ENCODE data around the gene THEM4.

THEM4 gene

GRCh38 chr1:151846686-151847237 lies 62.5 kb downstream of the THEM4 start:
- ATAC-seq (replicated peaks; ENCODE audit: extremely low read depth, poor library complexity, severe bottlenecking), result peak; percentile 71

GRCh38 chr1:151846062-151846568 lies 63.2 kb downstream of the THEM4 start:
- peaks cover 4% of the 10 kb centered on the region for H3K36me3 Mint-ChIP-seq (ENCODE audit: insufficient read depth)
- peaks cover 29% of the 10 kb centered on the region for H3K4me1 Mint-ChIP-seq
- H3K27ac Mint-ChIP-seq (ENCODE audit: low read depth), result peak overlapping the region; percentile 84
- ATAC-seq (replicated peaks; ENCODE audit: extremely low read depth, poor library complexity, severe bottlenecking) (peak; percentile 59), DNase-seq (ENCODE audit: low spot score in 2 of 2) (no peak)
- H3K4me3 Mint-ChIP-seq, result peak overlapping the region; percentile 2
- H3K9me3 Mint-ChIP-seq, result no peaks in the 10 kb centered on the region
- H3K27me3 Mint-ChIP-seq, result no peaks in the 10 kb centered on the region

More at GRCh38 chr1:151846686-151847237, 62.5 kb downstream of the THEM4 start:
- no peaks in the 10 kb centered on the region for H3K27me3 Mint-ChIP-seq
- DNase-seq (ENCODE audit: low spot score in 2 of 2), result no peak
- H3K36me3 Mint-ChIP-seq (ENCODE audit: insufficient read depth), result peaks cover 4% of the 10 kb centered on the region
- peaks cover 24% of the 10 kb centered on the region for H3K4me1 Mint-ChIP-seq
- no peaks in the 10 kb centered on the region for H3K9me3 Mint-ChIP-seq
- H3K27ac Mint-ChIP-seq (ENCODE audit: low read depth), result peak overlapping the region; percentile 84
- peak overlapping the region; percentile 2 for H3K4me3 Mint-ChIP-seq

- Mint-ChIP-seq H3K4me1 (peaks cover 38% of the 10 kb centered on the region), H3K4me3 (no peak overlapping the region), H3K9me3 (no peaks in the 10 kb centered on the region), H3K36me3 (ENCODE audit: insufficient read depth) (peaks cover 10% of the 10 kb centered on the region), H3K27ac (ENCODE audit: low read depth) (no peak overlapping the region), H3K27me3 (no peaks in the 10 kb centered on the region)
- ATAC-seq (replicated peaks; ENCODE audit: extremely low read depth, poor library complexity, severe bottlenecking) (no peak), DNase-seq (ENCODE audit: low spot score in 2 of 2) (no peak)
These were observed 65.9 kb downstream of the THEM4 start for GRCh38 chr1:151843398-151843797.

- Mint-ChIP-seq H3K4me1 (peaks cover 46% of the 10 kb centered on the region), H3K36me3 (ENCODE audit: insufficient read depth) (peaks cover 16% of the 10 kb centered on the region), H3K27ac (ENCODE audit: low read depth) (peak overlapping the region; percentile 90), H3K9me3 (no peaks in the 10 kb centered on the region), H3K27me3 (no peaks in the 10 kb centered on the region), H3K4me3 (peak overlapping the region; percentile 79)
- no peak for ATAC-seq (replicated peaks; ENCODE audit: extremely low read depth, poor library complexity, severe bottlenecking)
- DNase-seq (ENCODE audit: low spot score in 2 of 2), result no peak
These were observed 68.2 kb downstream of the THEM4 start for GRCh38 chr1:151841141-151841540.

GRCh38 chr1:151840421-151840820 lies 68.9 kb downstream of the THEM4 start:
- peaks cover 42% of the 10 kb centered on the region for H3K4me1 Mint-ChIP-seq
- no peak for DNase-seq (ENCODE audit: low spot score in 2 of 2)
- no peaks in the 10 kb centered on the region for H3K9me3 Mint-ChIP-seq
- peak overlapping the region; percentile 79 for H3K4me3 Mint-ChIP-seq
- no peak for ATAC-seq (replicated peaks; ENCODE audit: extremely low read depth, poor library complexity, severe bottlenecking)
- no peaks in the 10 kb centered on the region for H3K27me3 Mint-ChIP-seq
- peaks cover 16% of the 10 kb centered on the region for H3K36me3 Mint-ChIP-seq (ENCODE audit: insufficient read depth)
- H3K27ac Mint-ChIP-seq (ENCODE audit: low read depth), result peak overlapping the region; percentile 90

- DNase-seq (ENCODE audit: low spot score in 2 of 2), result peak; percentile 51 to 67
- Mint-ChIP-seq H3K27ac (ENCODE audit: low read depth) (peak within 1 kb of the TSS; percentile 90), H3K4me3 (peak within 1 kb of the TSS; percentile 79)
These were observed 69.6 kb downstream of the THEM4 start, which contains the start of gene C2CD4D for GRCh38 chr1:151839457-151840403. C2CD4D (minus strand) TSS chr1:151839820; CDS start chr1:151838989, 831 bp downstream.

GRCh38 chr1:151839082-151839412 lies 70.3 kb downstream of the THEM4 start:
- H3K27me3 Mint-ChIP-seq, result no peaks in the 10 kb centered on the region
- no peaks in the 10 kb centered on the region for H3K9me3 Mint-ChIP-seq
- peaks cover 16% of the 10 kb centered on the region for H3K36me3 Mint-ChIP-seq (ENCODE audit: insufficient read depth)
- H3K27ac Mint-ChIP-seq (ENCODE audit: low read depth), result peak overlapping the region; percentile 90
- H3K4me3 Mint-ChIP-seq, result peak overlapping the region; percentile 79
- ATAC-seq (replicated peaks; ENCODE audit: extremely low read depth, poor library complexity, severe bottlenecking) (no peak), DNase-seq (ENCODE audit: low spot score in 2 of 2) (no peak)
- peaks cover 42% of the 10 kb centered on the region for H3K4me1 Mint-ChIP-seq

More at GRCh38 chr1:151839457-151840403, 69.6 kb downstream of the THEM4 start, which contains the start of gene C2CD4D:
- Mint-ChIP-seq H3K27me3 (no peaks in the 10 kb centered on the region), H3K36me3 (ENCODE audit: insufficient read depth) (peaks cover 16% of the 10 kb centered on the region), H3K4me1 (peaks cover 42% of the 10 kb centered on the region), H3K9me3 (no peaks in the 10 kb centered on the region)
- peak; percentile 75 for ATAC-seq (replicated peaks; ENCODE audit: extremely low read depth, poor library complexity, severe bottlenecking)

GRCh38 chr1:151838222-151839081 lies 70.9 kb downstream of the THEM4 start:
- DNase-seq (ENCODE audit: low spot score in 2 of 2) (no peak), ATAC-seq (replicated peaks; ENCODE audit: extremely low read depth, poor library complexity, severe bottlenecking) (peak; percentile 15)
- Mint-ChIP-seq H3K4me1 (peaks cover 48% of the 10 kb centered on the region), H3K27me3 (no peaks in the 10 kb centered on the region), H3K27ac (ENCODE audit: low read depth) (peak overlapping the region; percentile 90), H3K9me3 (no peaks in the 10 kb centered on the region), H3K36me3 (ENCODE audit: insufficient read depth) (peaks cover 16% of the 10 kb centered on the region), H3K4me3 (peak overlapping the region; percentile 79)

GRCh38 chr1:151837884-151838221 lies 71.5 kb downstream of the THEM4 start:
- ATAC-seq (replicated peaks; ENCODE audit: extremely low read depth, poor library complexity, severe bottlenecking) (peak; percentile 3), DNase-seq (ENCODE audit: low spot score in 2 of 2) (no peak)
- Mint-ChIP-seq H3K4me1 (peaks cover 54% of the 10 kb centered on the region), H3K36me3 (ENCODE audit: insufficient read depth) (peaks cover 15% of the 10 kb centered on the region), H3K4me3 (peak overlapping the region; percentile 79), H3K9me3 (no peaks in the 10 kb centered on the region), H3K27ac (ENCODE audit: low read depth) (peak overlapping the region; percentile 96), H3K27me3 (no peaks in the 10 kb centered on the region)

- peaks cover 60% of the 10 kb centered on the region for H3K4me1 Mint-ChIP-seq
- H3K27ac Mint-ChIP-seq (ENCODE audit: low read depth), result peak overlapping the region; percentile 96
- H3K27me3 Mint-ChIP-seq, result no peaks in the 10 kb centered on the region
- no peaks in the 10 kb centered on the region for H3K9me3 Mint-ChIP-seq
- peak overlapping the region; percentile 79 for H3K4me3 Mint-ChIP-seq
- peak; percentile 30 for ATAC-seq (replicated peaks; ENCODE audit: extremely low read depth, poor library complexity, severe bottlenecking)
- no peak for DNase-seq (ENCODE audit: low spot score in 2 of 2)
- peaks cover 18% of the 10 kb centered on the region for H3K36me3 Mint-ChIP-seq (ENCODE audit: insufficient read depth)
These were observed 72.1 kb downstream of the THEM4 start for GRCh38 chr1:151837197-151837596.

- ATAC-seq (replicated peaks; ENCODE audit: extremely low read depth, poor library complexity, severe bottlenecking), result no peak
- no peaks in the 10 kb centered on the region for H3K27me3 Mint-ChIP-seq
- H3K4me3 Mint-ChIP-seq, result no peak overlapping the region
- no peak for DNase-seq (ENCODE audit: low spot score in 2 of 2)
- peaks cover 64% of the 10 kb centered on the region for H3K4me1 Mint-ChIP-seq
- no peaks in the 10 kb centered on the region for H3K9me3 Mint-ChIP-seq
- no peak overlapping the region for H3K27ac Mint-ChIP-seq (ENCODE audit: low read depth)
- H3K36me3 Mint-ChIP-seq (ENCODE audit: insufficient read depth), result peaks cover 19% of the 10 kb centered on the region
These were observed 73.7 kb downstream of the THEM4 start for GRCh38 chr1:151835596-151835995.

- H3K36me3 Mint-ChIP-seq (ENCODE audit: insufficient read depth), result peaks cover 15% of the 10 kb centered on the region
- DNase-seq (ENCODE audit: low spot score in 2 of 2) (no peak), ATAC-seq (replicated peaks; ENCODE audit: extremely low read depth, poor library complexity, severe bottlenecking) (no peak)
- no peak overlapping the region for H3K4me3 Mint-ChIP-seq
- H3K27ac Mint-ChIP-seq (ENCODE audit: low read depth), result no peak overlapping the region
- no peaks in the 10 kb centered on the region for H3K9me3 Mint-ChIP-seq
- peaks cover 64% of the 10 kb centered on the region for H3K4me1 Mint-ChIP-seq
- no peaks in the 10 kb centered on the region for H3K27me3 Mint-ChIP-seq
These were observed 75.1 kb downstream of the THEM4 start for GRCh38 chr1:151834239-151834638.
